Keratinocyte (primary cell): Measurements from ENCODE around the gene SP5.

Source experiments
- CTCF ChIP-seq, 3 experiments: IDR thresholded peaks in 1 of 3; conservative IDR thresholded peaks in 1 of 3; optimal IDR thresholded peaks in 1 of 3; 2 replicates in 2 of 3; 3 replicates in 1 of 3; pipeline versions ENCODE3 to v1.5.1; 2011; ENCODE audit warnings: low read length in 3 of 3, mild to moderate bottlenecking in 3 of 3, moderate library complexity in 2 of 3, control low read depth in 1 of 3, inconsistent platforms in 1 of 3; ENCODE audit not compliant: insufficient read depth in 2 of 3; ENCODE audit errors: extremely low read depth in 1 of 3
- EZH2 ChIP-seq: IDR thresholded peaks from one replicate; pipeline ENCODE4 v1.6.1; 2012; ENCODE audit warnings: inconsistent platforms, mild to moderate bottlenecking, low read length, moderate library complexity

GRCh38 chr2:170711774-170712652 is 3.1 kb upstream of the SP5 start:
- TF ChIP-seq CTCF (optimal IDR thresholded peaks at IDR 0.05 in 1 of 3, IDR thresholded peaks at IDR 0.05 in 1 of 3, conservative IDR thresholded peaks at IDR 0.05 in 1 of 3; ENCODE audit: extremely low read depth in 1 of 3, insufficient read depth in 2 of 3, low read length in 3 of 3), result peak in 1 of 3 experiments; percentile 5
- peak; percentile 36 for TF ChIP-seq EZH2
